ENCODE results near the gene DOK7. TPM values are rescaled to one million over a fixed set of nuclear protein-coding genes. Genes with fewer than 3 reads are reported as not detected.

Gene DOK7
- total RNA-seq, 1 experiment from 2014 or later, result 7.6 TPM

DNA sequence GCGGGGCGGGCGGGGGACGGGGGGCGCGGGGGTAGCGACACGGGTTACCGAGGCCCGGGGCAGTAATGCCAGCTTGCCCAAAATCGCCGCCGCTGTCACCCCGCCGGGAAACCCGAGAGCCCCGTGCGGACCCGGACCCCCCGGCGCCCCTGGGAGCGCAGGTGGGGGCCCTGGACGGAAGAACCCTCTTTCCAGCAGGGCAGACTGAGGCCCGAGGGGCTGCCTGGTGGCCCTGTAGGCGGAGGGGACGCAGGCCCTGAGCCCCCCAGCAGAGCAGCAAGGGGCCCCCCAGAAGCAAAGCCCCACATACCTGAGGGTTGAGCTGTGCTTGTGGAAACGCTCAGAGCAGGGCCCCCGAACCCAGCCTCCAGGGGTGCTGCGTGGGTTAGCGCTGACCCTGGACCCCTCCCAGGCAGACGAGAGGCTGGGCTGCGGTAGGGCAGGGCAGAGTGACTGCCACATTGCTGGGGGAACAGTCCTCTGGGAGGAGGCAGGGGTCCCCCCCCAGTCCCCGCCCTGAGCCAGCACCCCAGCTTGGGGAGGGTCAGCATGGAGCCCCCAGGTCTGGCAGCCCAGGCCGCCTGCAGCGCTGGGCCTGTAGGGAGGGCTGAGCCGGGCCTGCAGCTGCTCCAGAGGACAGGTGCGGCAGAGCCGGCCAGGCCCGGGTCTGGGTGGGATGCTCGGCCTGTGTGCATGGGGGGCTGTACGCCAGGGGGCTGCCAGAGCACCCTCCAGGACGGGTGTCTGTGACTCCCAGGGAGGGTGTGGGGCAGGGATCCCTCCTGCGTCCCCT is 646 bp downstream of the DOK7 start:
- BruUV-seq (replicated peaks), result no TSS peak
- H3K9me2 ChIP-seq (ENCODE audit: insufficient read depth), result no peaks in the 10 kb centered on the region
- H3K79me2 ChIP-seq (ENCODE audit: low read depth), result no peaks in the 10 kb centered on the region
- 0 out of 2 replicates have a peak, but pooled peaks cover 5% of the 10 kb centered on the region for H3K9me3 ChIP-seq (ENCODE audit: insufficient read depth, low read depth)
- POLR2A ChIA-PET (ENCODE audit: unreplicated experiment), result interaction anchor here (0.6 kb wide), 1 partner anchor 21 kb away, joined by 3 read pairs; no protein-coding TSS in a partner anchor
- peak overlapping the region; percentile 50; the same call in 1 of the 2 replicates for H3K4me2 ChIP-seq
- intact Hi-C loops (cut with micrococcal nuclease; ENCODE audit: unreplicated experiment), result no loop called here
- peaks cover 17% of the 10 kb centered on the region; the same call in 1 of the 2 replicates for H3F3A ChIP-seq (ENCODE audit: insufficient read depth, low read depth)
- no peaks in the 10 kb centered on the region; the same call in 1 of the 2 replicates for H3K27me3 ChIP-seq (ENCODE audit: insufficient read depth, low read depth)
- H3K4me3 ChIP-seq, result no peak overlapping the region
- peaks cover 21% of the 10 kb centered on the region for H3K4me1 ChIP-seq (replicated peaks; ENCODE audit: insufficient read depth)
- no peak for TF ChIP-seq CTCF (conservative IDR thresholded peaks at IDR 0.05)
- TF ChIP-seq EZH2 (IDR thresholded peaks at IDR 0.05; ENCODE audit: low read depth), result no peak
- no peaks in the 10 kb centered on the region for H4K20me1 ChIP-seq (ENCODE audit: insufficient read depth)
- H2AFZ ChIP-seq, result no peak overlapping the region
- CTCF ChIA-PET, result interaction anchor here (0.5 kb wide), 1 partner anchor 402 kb away, joined by 10 read pairs; no protein-coding TSS in a partner anchor
- DNase-seq, result no peak
- H3K27ac ChIP-seq, result no peak overlapping the region
- no peaks in the 10 kb centered on the region for H3K36me3 ChIP-seq (ENCODE audit: low read depth)

DNA sequence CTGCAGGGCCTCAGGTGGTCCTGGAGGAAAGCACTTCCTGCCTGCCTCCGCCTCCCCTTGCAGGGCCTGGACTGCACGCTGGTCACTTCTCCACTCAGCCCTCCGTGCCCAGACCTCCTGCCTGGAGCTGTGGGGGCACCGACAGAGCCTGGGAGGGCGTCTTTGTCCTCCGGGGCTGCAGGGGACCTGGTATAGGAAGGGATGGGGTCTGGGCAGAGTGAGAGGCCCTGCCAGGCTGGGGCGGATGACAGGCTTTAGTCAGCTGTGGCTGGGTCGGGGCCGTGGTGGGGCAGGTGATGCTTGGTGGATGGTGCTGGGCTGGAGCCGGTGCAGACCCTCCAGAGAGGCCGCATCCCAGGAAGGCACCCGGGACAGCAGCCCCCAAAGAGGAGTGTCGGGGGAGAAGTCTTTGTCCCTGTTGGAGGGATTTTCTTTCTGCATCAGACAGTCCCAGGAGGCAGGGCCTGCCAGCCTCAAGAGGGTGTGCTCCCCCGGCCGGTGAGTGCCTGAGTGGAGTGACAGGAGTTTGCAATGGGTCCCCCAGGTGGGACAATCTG is 1.3 kb downstream of the DOK7 start:
- Histone ChIP-seq H3K27ac (no peak overlapping the region), H3K4me3 (no peak overlapping the region), H3K9me3 (ENCODE audit: insufficient read depth, low read depth) (0 out of 2 replicates have a peak, but pooled peaks cover 6% of the 10 kb centered on the region), H3K4me1 (replicated peaks; ENCODE audit: insufficient read depth) (peaks cover 21% of the 10 kb centered on the region), H4K20me1 (ENCODE audit: insufficient read depth) (no peaks in the 10 kb centered on the region), H3K4me2 (no peak overlapping the region), H3K79me2 (ENCODE audit: low read depth) (no peaks in the 10 kb centered on the region), H3K36me3 (ENCODE audit: low read depth) (no peaks in the 10 kb centered on the region), H3K9me2 (ENCODE audit: insufficient read depth) (no peaks in the 10 kb centered on the region), H3K27me3 (ENCODE audit: insufficient read depth, low read depth) (no peaks in the 10 kb centered on the region; the same call in 1 of the 2 replicates), H3F3A (ENCODE audit: insufficient read depth, low read depth) (peaks cover 19% of the 10 kb centered on the region; the same call in 1 of the 2 replicates), H2AFZ (no peak overlapping the region)
- CTCF ChIA-PET, result no interaction called here
- no peak for DNase-seq
- POLR2A ChIA-PET (ENCODE audit: unreplicated experiment), result no interaction called here
- TF ChIP-seq CTCF (conservative IDR thresholded peaks at IDR 0.05) (no peak), EZH2 (IDR thresholded peaks at IDR 0.05; ENCODE audit: low read depth) (no peak)
- no TSS peak for BruUV-seq (replicated peaks)
- intact Hi-C loops (cut with micrococcal nuclease; ENCODE audit: unreplicated experiment), result no loop called here

GRCh38 chr4:3464911-3465697 is 2.0 kb downstream of the DOK7 start:
- intact Hi-C loops (cut with micrococcal nuclease; ENCODE audit: unreplicated experiment), result no loop called here
- H4K20me1 ChIP-seq (ENCODE audit: insufficient read depth), result no peaks in the 10 kb centered on the region
- ChIA-PET POLR2A (ENCODE audit: unreplicated experiment) (no interaction called here), CTCF (no interaction called here)
- H2AFZ ChIP-seq, result no peak overlapping the region
- no TSS peak for BruUV-seq (replicated peaks)
- H3K4me1 ChIP-seq (replicated peaks; ENCODE audit: insufficient read depth), result peaks cover 21% of the 10 kb centered on the region
- H3K9me2 ChIP-seq (ENCODE audit: insufficient read depth), result no peaks in the 10 kb centered on the region
- no peak overlapping the region for H3K27ac ChIP-seq
- no peak overlapping the region for H3K4me2 ChIP-seq
- TF ChIP-seq CTCF (conservative IDR thresholded peaks at IDR 0.05) (no peak), EZH2 (IDR thresholded peaks at IDR 0.05; ENCODE audit: low read depth) (no peak)
- H3F3A ChIP-seq (ENCODE audit: insufficient read depth, low read depth), result peaks cover 19% of the 10 kb centered on the region; the same call in 1 of the 2 replicates
- H3K9me3 ChIP-seq (ENCODE audit: insufficient read depth, low read depth), result 0 out of 2 replicates have a peak, but pooled peaks cover 6% of the 10 kb centered on the region
- H3K27me3 ChIP-seq (ENCODE audit: insufficient read depth, low read depth), result no peaks in the 10 kb centered on the region; the same call in 1 of the 2 replicates
- no peak for DNase-seq
- H3K4me3 ChIP-seq, result no peak overlapping the region
- no peaks in the 10 kb centered on the region for H3K79me2 ChIP-seq (ENCODE audit: low read depth)
- no peaks in the 10 kb centered on the region for H3K36me3 ChIP-seq (ENCODE audit: low read depth)

Data from PC-9 (cell line).